Activated CD4-positive, CD25-positive, alpha-beta regulatory T cell treated with anti-CD3 and anti-CD28 coated beads, Interleukin-2, amount 50 U/mL, for 72 hours (primary cell): Measurements from ENCODE around the gene GJA9.

ENCODE experiments used
- DNase-seq: peaks from one replicate; pipeline ENCODE4 v3.0.0; 2021

Gene GJA9

DNA sequence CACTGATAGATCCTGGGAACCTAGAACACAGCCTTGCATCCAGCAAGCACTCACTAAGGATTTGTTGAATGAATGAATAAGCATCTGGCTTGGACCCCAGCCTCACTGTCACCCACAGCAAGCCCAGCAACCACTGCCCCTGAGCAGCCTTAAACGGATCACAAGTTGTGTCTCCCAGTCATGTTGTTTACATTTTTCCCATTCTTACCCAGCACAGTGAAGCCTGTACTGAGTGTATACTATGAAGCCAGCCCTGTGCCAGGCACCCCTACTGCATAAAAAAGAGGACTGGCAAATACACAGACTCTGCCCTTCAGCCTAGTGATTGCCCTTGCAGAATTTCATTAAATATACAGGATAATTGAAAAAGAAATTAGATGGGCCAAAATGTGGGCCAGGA, 52.0 kb downstream of the GJA9 start:
- no peak for DNase-seq

DNA sequence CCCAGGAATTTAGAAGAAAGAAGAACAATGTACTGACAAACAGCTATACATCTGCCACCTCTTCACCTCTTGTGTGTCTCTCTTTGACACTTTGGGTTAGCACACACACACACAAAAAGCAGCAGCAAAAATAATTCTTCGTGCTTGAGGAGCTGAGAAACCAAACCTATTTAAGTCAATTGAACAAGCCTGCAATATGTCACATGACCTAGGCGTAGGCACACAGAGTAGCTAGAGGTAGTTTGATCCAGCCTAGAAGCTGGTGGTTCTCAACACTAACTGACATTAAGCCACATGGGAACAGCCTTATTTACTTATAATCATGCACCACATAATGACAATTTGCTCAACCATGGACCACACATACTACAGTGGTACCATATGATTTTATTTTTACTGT, 54.1 kb downstream of the GJA9 start:
- no peak for DNase-seq

DNA sequence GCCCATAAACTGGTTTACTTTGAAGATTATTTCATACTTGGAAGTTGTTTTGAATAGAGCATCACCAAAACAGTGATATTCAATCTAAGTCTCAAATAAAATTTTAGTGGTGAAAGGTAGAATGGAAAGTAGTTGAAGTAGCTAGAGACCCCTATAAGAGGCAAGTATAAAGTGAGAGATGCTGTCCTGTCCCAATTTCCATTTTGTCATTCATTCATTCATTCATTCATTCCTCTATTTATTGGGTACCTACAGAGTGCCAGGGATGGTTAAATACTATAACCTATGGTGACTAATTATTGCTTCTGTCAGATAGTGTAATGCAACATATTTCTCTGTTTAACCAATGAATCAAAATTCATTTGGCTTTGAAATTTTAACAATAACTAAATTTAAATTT, 54.5 kb downstream of the GJA9 start:
- DNase-seq, result no peak

DNA sequence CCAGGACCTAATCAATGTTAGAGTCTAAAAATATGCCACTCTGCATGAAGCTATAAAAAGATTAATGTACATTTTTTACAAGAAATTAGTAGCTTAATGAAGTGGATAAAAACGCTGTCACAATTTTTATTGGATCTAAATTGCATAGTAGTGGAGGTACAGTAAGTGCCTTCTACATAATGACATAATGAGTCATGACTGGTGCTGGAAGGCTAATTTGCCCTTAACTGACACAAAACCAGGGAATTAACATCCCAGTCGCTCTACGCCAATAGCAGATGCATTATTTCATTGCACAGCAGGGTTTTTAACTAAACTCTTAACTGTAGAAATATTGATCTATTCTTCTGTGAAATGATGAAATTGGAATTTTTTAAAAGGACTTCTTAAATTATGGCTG, 55.1 kb downstream of the GJA9 start:
- no peak for DNase-seq
